IPS-20b (cell line): Measurements from ENCODE around the gene GUCY1B1.

Source experiments
- H3K27ac ChIP-seq: one replicate; pipeline ENCODE4 v1.5.1; 2013; ENCODE audit warnings: low read length
- H3K27me3 ChIP-seq: 2 replicates; pipeline ENCODE4 v1.6.1; 2013; ENCODE audit warnings: mild to moderate bottlenecking, low read length, inconsistent platforms; ENCODE audit not compliant: insufficient read depth
- H3K36me3 ChIP-seq: 2 replicates; pipeline ENCODE4 v1.6.1; 2013; ENCODE audit warnings: low read depth, mild to moderate bottlenecking, inconsistent platforms, low read length, moderate library complexity; ENCODE audit not compliant: insufficient read depth
- H3K4me1 ChIP-seq: 2 replicates; pipeline ENCODE4 v1.6.1; 2013; ENCODE audit warnings: mild to moderate bottlenecking, control low read depth, inconsistent platforms, low read length, moderate library complexity; ENCODE audit not compliant: insufficient read depth
- H3K4me3 ChIP-seq: 2 replicates; pipeline ENCODE4 v1.5.1; 2013; ENCODE audit warnings: mild to moderate bottlenecking, low read length, inconsistent platforms
- H3K9ac ChIP-seq: 2 replicates; pipeline ENCODE4 v1.6.1; 2013; ENCODE audit warnings: low read depth, mild to moderate bottlenecking, inconsistent platforms, low read length, moderate library complexity
- H3K9me3 ChIP-seq: 2 replicates; pipeline ENCODE4 v1.6.1; 2013; ENCODE audit warnings: mild to moderate bottlenecking, low read depth, low read length, inconsistent platforms; ENCODE audit not compliant: insufficient read depth

The GUCY1B1 gene

DNA sequence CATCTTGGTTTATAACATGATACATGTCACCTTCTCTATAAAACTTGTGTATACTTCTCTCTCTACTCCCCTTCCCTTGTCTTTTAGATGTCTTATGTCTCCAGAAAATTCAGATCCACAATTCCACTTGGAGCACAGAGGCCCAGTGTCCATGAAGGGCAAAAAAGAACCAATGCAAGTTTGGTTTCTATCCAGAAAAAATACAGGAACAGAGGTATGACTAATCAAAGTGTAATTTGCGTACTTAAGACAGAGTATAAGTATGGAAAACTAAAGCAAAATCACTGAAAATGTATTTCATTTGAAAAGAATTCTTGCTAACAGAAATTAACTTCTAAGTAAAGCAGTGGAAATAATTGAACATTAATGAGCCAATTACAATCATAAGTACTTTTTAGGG is 46.2 kb downstream of the GUCY1B1 start:
- Histone ChIP-seq H3K4me3 (no peak overlapping the region), H3K9ac (no peak overlapping the region), H3K4me1 (no peaks in the 10 kb centered on the region), H3K36me3 (no peaks in the 10 kb centered on the region), H3K9me3 (no peaks in the 10 kb centered on the region), H3K27ac (no peak overlapping the region), H3K27me3 (no peaks in the 10 kb centered on the region)

DNA sequence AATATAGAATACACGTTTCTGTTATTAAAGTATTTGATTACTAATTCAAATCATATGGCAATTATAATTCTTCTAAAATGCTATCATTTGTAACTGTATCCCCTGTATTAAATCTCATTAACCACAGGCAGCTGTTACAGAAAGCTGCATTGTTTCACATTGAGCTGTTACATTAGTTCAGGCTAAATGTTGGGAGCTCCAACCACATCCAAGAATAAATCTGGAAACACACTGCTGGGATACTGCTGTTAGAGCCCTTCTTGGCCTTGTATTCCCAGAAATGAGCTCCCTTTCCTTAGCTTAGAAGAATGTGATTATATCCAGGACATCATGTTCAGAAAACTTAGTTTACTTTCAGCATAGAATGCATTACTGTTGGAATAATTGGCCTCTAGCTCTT is 48.2 kb downstream of the GUCY1B1 start:
- Histone ChIP-seq H3K27me3 (no peaks in the 10 kb centered on the region), H3K9me3 (no peaks in the 10 kb centered on the region), H3K36me3 (no peaks in the 10 kb centered on the region), H3K27ac (no peak overlapping the region), H3K9ac (no peak overlapping the region), H3K4me3 (no peak overlapping the region), H3K4me1 (no peaks in the 10 kb centered on the region)

DNA sequence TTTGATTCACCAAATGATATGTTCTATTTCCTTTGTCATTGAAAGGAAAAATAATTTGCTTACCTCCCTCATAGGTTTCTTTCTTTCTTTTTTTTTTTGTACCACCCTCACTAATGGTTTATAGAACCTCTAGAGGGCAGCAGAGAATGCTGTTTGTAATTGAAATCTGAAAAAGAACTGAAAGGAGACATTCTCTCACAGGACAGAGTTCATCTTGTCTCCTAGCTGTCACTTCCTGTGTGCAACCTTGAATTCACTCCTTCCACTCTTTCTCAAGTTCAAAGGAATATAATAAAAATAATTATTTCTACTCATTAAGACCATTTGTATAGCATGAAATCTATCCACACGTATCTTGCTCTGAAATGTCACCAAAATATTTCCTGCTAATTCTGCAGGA is 51.0 kb downstream of the GUCY1B1 start:
- no peaks in the 10 kb centered on the region for H3K27me3 ChIP-seq
- no peaks in the 10 kb centered on the region for H3K4me1 ChIP-seq
- no peaks in the 10 kb centered on the region for H3K36me3 ChIP-seq
- no peak overlapping the region for H3K9ac ChIP-seq
- no peak overlapping the region for H3K4me3 ChIP-seq
- no peaks in the 10 kb centered on the region for H3K9me3 ChIP-seq
- H3K27ac ChIP-seq = no peak overlapping the region

DNA sequence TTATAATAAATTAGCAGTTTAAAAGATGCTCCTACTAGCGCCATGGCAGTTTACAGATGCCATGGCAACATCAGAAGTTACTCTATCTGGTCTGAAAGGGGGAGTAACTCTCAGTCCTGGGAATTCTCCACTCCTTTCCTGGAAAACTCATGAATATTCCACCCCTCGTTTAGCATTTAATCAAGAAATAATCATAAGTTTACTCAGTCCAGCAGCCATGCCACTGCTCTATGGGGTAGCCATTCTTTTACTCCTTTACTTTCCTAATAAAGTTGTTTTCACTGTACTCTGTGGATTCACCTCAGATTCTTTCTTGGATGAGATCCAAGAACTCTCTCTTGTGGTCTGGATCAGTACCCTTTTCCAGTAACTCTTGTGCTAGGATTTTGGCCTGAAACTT is 52.3 kb downstream of the GUCY1B1 start:
- H3K4me1 ChIP-seq = no peaks in the 10 kb centered on the region

DNA sequence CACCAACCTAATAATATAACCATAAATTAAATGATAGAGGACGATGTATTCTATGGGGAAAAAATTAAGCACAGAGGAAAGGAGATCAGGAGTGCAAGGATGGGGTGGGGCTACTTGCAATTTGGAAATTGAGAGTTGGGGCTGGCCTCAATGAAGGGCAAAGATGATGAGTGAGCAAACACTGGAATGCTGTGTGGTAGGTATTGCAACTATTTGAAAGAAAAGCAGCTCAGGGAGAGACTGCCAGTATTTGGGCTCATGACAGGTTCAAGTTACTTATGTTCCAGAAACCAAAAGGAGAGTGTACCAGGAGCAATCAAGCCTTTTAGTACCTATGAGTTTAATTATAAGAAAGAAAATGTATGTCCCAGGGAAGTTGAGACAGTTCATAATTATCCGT is 59.8 kb downstream of the GUCY1B1 start:
- H3K9me3 ChIP-seq = no peaks in the 10 kb centered on the region
- H3K4me3 ChIP-seq = no peak overlapping the region
- H3K27me3 ChIP-seq = no peaks in the 10 kb centered on the region
- peaks cover 8% of the 10 kb centered on the region; the same call in 1 of the 2 replicates for H3K4me1 ChIP-seq
- H3K36me3 ChIP-seq = no peaks in the 10 kb centered on the region
- H3K9ac ChIP-seq = no peak overlapping the region
- H3K27ac ChIP-seq = no peak overlapping the region

More for the DNA sequence above, 52.3 kb downstream of the GUCY1B1 start:
- no peaks in the 10 kb centered on the region for H3K36me3 ChIP-seq
- H3K27ac ChIP-seq = no peak overlapping the region
- H3K9ac ChIP-seq = no peak overlapping the region
- no peaks in the 10 kb centered on the region for H3K27me3 ChIP-seq
- H3K4me3 ChIP-seq = no peak overlapping the region
- H3K9me3 ChIP-seq = no peaks in the 10 kb centered on the region

DNA sequence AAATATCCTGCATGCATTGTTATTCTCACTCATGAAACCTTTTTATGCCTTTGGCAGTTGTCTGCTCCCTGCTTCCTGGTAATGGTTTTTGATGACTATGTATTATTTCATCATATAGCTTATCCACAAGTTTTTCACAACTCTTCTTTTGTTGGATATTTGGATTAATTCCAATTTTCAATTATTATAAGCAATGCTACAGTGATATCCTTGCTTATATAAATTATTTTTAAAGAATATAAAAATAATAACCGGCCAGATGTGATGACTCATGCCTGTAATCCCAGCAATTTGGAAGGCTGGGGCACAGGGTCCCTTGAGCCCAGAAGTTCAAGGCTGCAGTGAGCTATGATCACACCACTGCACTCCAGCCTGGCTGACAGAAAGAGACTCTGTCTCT is 60.2 kb downstream of the GUCY1B1 start:
- no peaks in the 10 kb centered on the region for H3K36me3 ChIP-seq
- no peak overlapping the region for H3K4me3 ChIP-seq
- H3K9ac ChIP-seq = no peak overlapping the region
- H3K27ac ChIP-seq = no peak overlapping the region
- H3K9me3 ChIP-seq = no peaks in the 10 kb centered on the region
- H3K27me3 ChIP-seq = no peaks in the 10 kb centered on the region
- H3K4me1 ChIP-seq = peaks cover 8% of the 10 kb centered on the region; the same call in 1 of the 2 replicates

DNA sequence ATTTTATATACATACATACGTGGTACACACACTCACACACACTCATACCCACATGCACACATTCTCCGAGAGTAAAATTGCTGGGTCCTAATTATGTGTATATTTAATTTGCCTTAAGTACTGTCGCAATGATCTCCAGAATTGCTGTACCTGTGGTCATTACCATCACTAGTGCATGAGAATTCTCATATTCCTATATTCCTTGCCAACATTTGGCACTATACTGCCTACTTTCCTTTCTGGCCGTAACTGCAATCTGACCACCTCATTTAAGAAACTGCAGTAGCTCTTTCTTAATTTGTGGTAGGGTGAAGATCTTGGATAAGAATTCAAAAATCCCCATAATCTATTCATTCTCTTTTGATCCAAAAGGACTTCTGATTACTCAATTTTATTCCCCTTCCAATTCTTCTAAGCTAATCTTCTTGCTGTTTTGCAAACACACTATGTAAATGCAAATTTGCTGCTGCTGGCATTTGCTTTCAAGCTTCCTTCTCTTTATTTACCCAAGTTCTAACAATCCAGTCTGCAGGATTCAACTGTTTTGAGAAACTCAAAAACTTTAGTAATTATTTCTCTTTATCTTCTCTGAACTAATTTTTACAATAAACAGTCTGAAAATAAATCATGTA is 62.2 kb downstream of the GUCY1B1 start:
- Histone ChIP-seq H3K4me1 (peaks cover 8% of the 10 kb centered on the region; the same call in 1 of the 2 replicates), H3K9me3 (no peaks in the 10 kb centered on the region), H3K36me3 (no peaks in the 10 kb centered on the region), H3K27me3 (no peaks in the 10 kb centered on the region), H3K4me3 (no peak overlapping the region), H3K27ac (no peak overlapping the region), H3K9ac (no peak overlapping the region)

DNA sequence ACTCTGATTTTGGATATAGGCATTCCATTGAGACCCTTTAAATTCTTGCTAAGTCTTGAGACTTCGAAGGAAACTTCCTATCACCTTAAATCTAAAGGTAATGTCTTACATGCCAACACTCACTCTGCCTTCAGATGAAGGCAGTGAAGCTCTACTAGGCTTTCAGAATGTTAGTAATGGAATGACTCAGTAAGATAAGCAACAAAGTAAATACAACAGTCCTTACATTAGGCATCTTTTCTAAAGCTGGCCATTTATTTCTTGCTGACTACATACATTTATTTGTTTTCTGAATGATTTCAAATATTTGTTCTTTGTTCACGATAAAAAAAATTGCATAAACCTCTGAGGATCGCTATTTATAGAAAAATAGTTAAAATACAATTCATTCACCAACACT is 63.8 kb downstream of the GUCY1B1 start:
- Histone ChIP-seq H3K4me1 (peaks cover 8% of the 10 kb centered on the region; the same call in 1 of the 2 replicates), H3K9me3 (no peaks in the 10 kb centered on the region), H3K4me3 (no peak overlapping the region), H3K36me3 (no peaks in the 10 kb centered on the region), H3K27me3 (no peaks in the 10 kb centered on the region), H3K27ac (no peak overlapping the region), H3K9ac (no peak overlapping the region)

DNA sequence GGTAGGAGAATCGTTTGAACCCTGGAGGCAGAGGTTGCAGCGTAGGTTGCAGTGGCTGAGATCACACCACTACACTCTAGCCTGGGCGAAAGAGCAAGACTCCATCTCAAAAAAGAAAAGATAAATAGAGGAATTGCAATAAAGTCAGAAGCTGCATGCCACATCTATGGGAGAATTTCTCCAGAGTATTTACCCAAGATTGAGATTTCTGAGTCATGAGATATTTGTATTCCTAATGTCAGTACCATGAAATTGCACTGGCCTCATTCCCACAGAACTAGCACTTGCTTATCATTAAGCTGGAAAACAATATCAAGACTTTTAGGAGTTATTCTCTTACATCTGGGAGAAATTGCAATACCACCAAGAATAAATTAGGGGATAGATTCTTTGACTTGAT is 69.8 kb downstream of the GUCY1B1 start:
- Histone ChIP-seq H3K9me3 (no peaks in the 10 kb centered on the region), H3K9ac (no peak overlapping the region), H3K27me3 (no peaks in the 10 kb centered on the region), H3K4me3 (no peak overlapping the region), H3K27ac (no peak overlapping the region), H3K4me1 (no peaks in the 10 kb centered on the region), H3K36me3 (no peaks in the 10 kb centered on the region)

DNA sequence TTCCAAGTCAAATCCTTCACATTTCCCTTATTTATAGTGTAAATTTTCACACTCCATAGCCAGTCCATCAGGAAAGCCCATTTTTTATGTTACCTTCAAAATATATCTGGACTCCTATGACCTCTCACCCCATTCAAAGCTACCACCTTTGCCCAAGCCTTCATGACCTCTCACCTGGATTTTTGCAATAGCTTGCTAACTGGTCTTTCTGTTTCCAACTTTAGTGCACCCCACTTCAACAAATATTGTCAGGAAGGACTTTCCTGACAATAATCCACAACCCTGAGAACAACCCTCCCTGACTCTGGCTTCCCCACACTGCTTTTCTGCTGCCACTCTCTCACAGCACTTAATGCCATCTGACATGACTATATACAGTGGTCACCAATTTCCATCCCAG is 73.8 kb downstream of the GUCY1B1 start:
- Histone ChIP-seq H3K4me3 (no peak overlapping the region), H3K27ac (no peak overlapping the region), H3K9me3 (no peaks in the 10 kb centered on the region), H3K36me3 (no peaks in the 10 kb centered on the region), H3K9ac (no peak overlapping the region), H3K27me3 (no peaks in the 10 kb centered on the region), H3K4me1 (no peaks in the 10 kb centered on the region)

DNA sequence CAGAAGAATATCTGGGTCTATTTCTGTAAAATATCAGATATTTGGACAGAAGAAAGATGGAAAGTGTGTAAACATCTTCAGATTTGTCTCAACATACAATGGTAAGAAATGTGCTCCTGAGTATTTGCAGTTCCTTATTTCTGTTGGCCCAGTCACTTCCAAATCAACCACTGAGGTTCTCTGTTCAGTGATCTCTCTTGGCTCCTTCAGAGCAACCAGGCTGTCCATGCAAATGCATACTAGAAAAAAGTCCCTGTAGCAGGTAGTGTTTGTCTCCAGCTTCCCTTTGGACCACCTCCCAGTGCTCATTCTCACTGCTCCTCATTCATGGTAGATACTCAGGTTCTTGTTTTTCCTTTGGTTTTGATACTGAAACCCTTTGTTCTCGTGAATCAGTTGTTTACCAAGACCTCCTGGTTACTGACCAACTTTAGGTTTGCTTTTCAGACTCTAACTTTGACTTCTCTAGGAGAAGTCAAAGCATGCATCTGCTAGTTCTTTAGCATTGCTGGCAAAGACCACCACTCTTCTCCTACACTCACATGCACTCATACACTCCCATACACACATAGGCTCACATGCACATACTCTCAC is 78.5 kb downstream of the GUCY1B1 start:
- H3K9ac ChIP-seq = no peak overlapping the region
- H3K4me3 ChIP-seq = no peak overlapping the region
- H3K27me3 ChIP-seq = no peaks in the 10 kb centered on the region
- H3K9me3 ChIP-seq = no peaks in the 10 kb centered on the region
- H3K27ac ChIP-seq = no peak overlapping the region
- H3K36me3 ChIP-seq = no peaks in the 10 kb centered on the region
- H3K4me1 ChIP-seq = no peaks in the 10 kb centered on the region

DNA sequence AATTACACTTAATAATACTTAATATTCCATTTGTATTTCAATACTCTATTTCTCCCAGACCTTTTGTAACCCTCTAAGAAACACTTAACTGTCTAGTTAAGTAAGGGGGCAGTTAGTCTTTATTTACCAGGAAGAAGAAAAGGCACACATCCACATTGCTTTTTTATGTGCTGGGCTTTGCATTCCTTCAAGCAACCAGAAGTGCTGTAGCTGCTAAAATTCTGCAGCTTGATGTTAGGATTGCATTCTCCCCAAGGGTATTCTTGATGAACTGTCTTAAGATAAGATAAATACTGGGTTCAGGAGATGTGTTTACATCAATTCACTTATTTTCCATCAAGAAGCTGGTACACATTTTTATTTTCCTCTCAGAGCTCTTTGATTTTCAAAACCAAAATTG is 83.3 kb downstream of the GUCY1B1 start:
- H3K4me1 ChIP-seq = peaks cover 4% of the 10 kb centered on the region; the same call in 1 of the 2 replicates
- no peak overlapping the region for H3K9ac ChIP-seq
- no peaks in the 10 kb centered on the region for H3K36me3 ChIP-seq
- H3K27me3 ChIP-seq = no peaks in the 10 kb centered on the region
- peaks cover 11% of the 10 kb centered on the region for H3K9me3 ChIP-seq
- H3K27ac ChIP-seq = no peak overlapping the region
- H3K4me3 ChIP-seq = no peak overlapping the region
